ENCODE results near the gene FAM131C.

DNA sequence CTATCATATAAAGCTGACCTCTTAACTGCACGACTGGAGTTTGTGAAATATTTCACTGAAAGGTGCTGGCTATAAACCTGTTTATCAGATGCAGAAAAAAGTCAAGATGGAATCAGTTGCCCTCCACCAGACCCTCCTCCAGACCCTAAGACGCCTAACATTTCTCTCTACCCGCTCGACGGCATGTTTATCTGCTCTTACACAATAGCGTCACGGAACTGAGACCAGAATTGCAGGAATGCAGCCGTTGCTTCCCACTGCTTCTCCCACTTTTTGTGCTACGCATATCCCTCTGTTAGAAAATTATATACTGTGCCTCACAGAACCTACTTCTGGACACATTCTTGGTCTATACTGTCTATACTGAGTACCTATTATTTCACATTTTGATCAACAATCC, 28.2 kb upstream of the FAM131C start:
- TF ChIP-seq, protein P1, sequence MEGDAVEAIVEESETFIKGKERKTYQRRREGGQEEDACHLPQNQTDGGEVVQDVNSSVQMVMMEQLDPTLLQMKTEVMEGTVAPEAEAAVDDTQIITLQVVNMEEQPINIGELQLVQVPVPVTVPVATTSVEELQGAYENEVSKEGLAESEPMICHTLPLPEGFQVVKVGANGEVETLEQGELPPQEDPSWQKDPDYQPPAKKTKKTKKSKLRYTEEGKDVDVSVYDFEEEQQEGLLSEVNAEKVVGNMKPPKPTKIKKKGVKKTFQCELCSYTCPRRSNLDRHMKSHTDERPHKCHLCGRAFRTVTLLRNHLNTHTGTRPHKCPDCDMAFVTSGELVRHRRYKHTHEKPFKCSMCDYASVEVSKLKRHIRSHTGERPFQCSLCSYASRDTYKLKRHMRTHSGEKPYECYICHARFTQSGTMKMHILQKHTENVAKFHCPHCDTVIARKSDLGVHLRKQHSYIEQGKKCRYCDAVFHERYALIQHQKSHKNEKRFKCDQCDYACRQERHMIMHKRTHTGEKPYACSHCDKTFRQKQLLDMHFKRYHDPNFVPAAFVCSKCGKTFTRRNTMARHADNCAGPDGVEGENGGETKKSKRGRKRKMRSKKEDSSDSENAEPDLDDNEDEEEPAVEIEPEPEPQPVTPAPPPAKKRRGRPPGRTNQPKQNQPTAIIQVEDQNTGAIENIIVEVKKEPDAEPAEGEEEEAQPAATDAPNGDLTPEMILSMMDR (IDR thresholded peaks at IDR 0.05), result no peak
- no peak for TF ChIP-seq POLR2A (IDR thresholded peaks at IDR 0.05)

All from prostate gland (tissue), 2 donors.